Stimulated activated CD4-positive, alpha-beta T cell treated with anti-CD3 and anti-CD28 coated beads, Interleukin-2, amount 100 ng/mL, for 24 hours (primary cell): ENCODE data around the gene NASP.

Source experiments
- DNase-seq, 2 donors: peaks; one replicate each; pipeline ENCODE4 v3.0.0-alpha.2; 2020

Gene NASP

GRCh38 chr1:45620588-45621500 lies 37.0 kb downstream of the NASP start:
- no peak for DNase-seq

- DNase-seq, result no peak
Measured at GRCh38 chr1:45621501-45621836, 37.6 kb downstream of the NASP start.

GRCh38 chr1:45621895-45622523 lies 38.2 kb downstream of the NASP start:
- DNase-seq, result no peak

- no peak for DNase-seq
Measured at GRCh38 chr1:45622524-45623394, 38.9 kb downstream of the NASP start.

- no peak for DNase-seq
Measured at GRCh38 chr1:45623972-45624371, 40.1 kb downstream of the NASP start, which contains the start of gene CCDC17. Gene CCDC17, minus strand, starts transcription at chr1:45624054. Its CDS starts 145 bp downstream, at chr1:45623909.

- no peak for DNase-seq
Measured at GRCh38 chr1:45629035-45629434, 45.2 kb downstream of the NASP start.

- DNase-seq, result no peak
Measured at GRCh38 chr1:45630429-45630828, 46.6 kb downstream of the NASP start.

- DNase-seq, result no peak
Measured at GRCh38 chr1:45635211-45635610, 51.4 kb downstream of the NASP start.

- no peak for DNase-seq
Measured at GRCh38 chr1:45640293-45640692, 56.5 kb downstream of the NASP start.

GRCh38 chr1:45643321-45643720 lies 59.5 kb downstream of the NASP start:
- DNase-seq, result no peak

- DNase-seq, result no peak
Measured at GRCh38 chr1:45643978-45644377, 60.1 kb downstream of the NASP start.

- no peak for DNase-seq
Measured at GRCh38 chr1:45644661-45645060, 60.8 kb downstream of the NASP start.

GRCh38 chr1:45647248-45648021 lies 63.6 kb downstream of the NASP start:
- no peak for DNase-seq

- no peak for DNase-seq
Measured at GRCh38 chr1:45654540-45655280, 70.9 kb downstream of the NASP start.

- DNase-seq, result no peak
Measured at GRCh38 chr1:45656573-45657226, 72.9 kb downstream of the NASP start.

GRCh38 chr1:45658171-45658570 lies 74.3 kb downstream of the NASP start:
- no peak for DNase-seq

- no peak for DNase-seq
Measured at GRCh38 chr1:45659222-45659621, 75.4 kb downstream of the NASP start.

GRCh38 chr1:45660336-45660735 lies 76.5 kb downstream of the NASP start:
- DNase-seq, result no peak

- no peak for DNase-seq
Measured at GRCh38 chr1:45666836-45667235, 83.0 kb downstream of the NASP start.

- no peak for DNase-seq
Measured at GRCh38 chr1:45667321-45668111, 83.7 kb downstream of the NASP start.
